Right ventricle myocardium inferior (tissue), 1 donor: ENCODE results near the gene SDHA. TPM values are rescaled to one million over a fixed set of nuclear protein-coding genes. Genes with fewer than 3 reads are reported as not detected.
"Not testable (repeated sequence)": the region's sequence is repeated elsewhere in the genome, so short reads cannot be mapped to it uniquely, and the experiment has no call there.

Source experiments
- ATAC-seq: fragments of 200-7000 bp; cut with Tn5 transposase; one replicate; pipeline ENCODE4 v1.9.1; 2020; ENCODE audit warnings: mild to moderate bottlenecking, moderate library complexity
- DNase-seq: peaks from one replicate; pipeline ENCODE4 v3.0.0; 2021; ENCODE audit errors: missing footprints
- intact Hi-C: fragments of 100-400 bp; cut with DNase I; formaldehyde crosslinking; loops from one replicate; pipeline ENCODE4 v1.11.0; 2022
- total RNA-seq: library from RNA; stranded (reverse); fragmentation: NEBNext Ultra II Directional; extraction: Animal tissue kit (Norgen Biotek cat#: 25700); gene quantifications from one replicate; pipeline ENCODE4 v1.2.1, GENCODE V29; 2021
- donor health status: DM: no; HTN: yes; CAD: no; lungs with severe emphysema.

SDHA gene
- total RNA-seq, 1 donor from 2014 or later: 811 TPM

DNA sequence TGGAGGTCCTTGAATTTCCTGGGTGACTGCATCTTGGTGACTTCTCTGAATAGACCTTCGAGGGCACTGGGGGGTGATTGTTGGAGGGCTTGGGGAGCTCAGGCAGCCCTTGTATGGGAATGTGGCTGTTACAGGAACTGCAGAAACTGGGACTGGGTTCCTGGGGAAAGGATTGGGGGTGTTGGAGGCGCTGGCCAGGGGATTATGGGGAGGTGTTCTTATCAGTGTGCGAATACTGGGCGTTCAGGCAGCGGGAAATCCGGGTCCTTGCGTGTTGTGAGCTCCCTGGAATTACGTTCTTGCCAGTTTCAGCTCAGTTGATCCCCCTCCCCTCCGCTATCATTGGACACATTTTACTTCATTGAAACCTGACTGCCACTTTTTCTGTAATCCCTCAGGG is 55.0 kb downstream of the SDHA start:
- DNase-seq, ATAC-seq, intact Hi-C loops: not testable (repeated sequence)

DNA sequence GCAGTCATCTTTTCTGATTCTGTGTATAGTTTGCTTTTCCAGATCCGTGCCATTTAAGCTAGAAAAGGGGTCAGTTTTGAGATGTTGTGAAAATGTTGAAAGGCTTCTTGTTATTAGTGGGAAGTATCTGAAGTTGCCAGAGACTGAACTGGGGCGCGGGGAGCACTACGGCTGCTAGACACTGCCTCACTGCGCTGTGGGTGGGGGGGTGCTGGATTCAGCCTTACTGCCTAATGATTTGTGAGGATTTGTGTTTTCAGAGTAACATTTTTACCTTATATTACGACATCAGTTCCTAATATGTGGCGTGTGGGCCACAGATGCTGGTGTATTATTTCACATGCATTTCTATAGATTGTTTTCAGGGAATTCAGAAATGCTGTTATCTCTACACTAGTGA is 55.4 kb downstream of the SDHA start:
- DNase-seq, ATAC-seq, intact Hi-C loops: not testable (repeated sequence)

- intact Hi-C loops, ATAC-seq, DNase-seq: not testable (repeated sequence)
Observed at GRCh38 chr5:274346-274745, 56.2 kb downstream of the SDHA start.

GRCh38 chr5:278646-279045 is 60.5 kb downstream of the SDHA start:
- no peak for DNase-seq
- ATAC-seq: no peak
- intact Hi-C loops: no loop called here

DNA sequence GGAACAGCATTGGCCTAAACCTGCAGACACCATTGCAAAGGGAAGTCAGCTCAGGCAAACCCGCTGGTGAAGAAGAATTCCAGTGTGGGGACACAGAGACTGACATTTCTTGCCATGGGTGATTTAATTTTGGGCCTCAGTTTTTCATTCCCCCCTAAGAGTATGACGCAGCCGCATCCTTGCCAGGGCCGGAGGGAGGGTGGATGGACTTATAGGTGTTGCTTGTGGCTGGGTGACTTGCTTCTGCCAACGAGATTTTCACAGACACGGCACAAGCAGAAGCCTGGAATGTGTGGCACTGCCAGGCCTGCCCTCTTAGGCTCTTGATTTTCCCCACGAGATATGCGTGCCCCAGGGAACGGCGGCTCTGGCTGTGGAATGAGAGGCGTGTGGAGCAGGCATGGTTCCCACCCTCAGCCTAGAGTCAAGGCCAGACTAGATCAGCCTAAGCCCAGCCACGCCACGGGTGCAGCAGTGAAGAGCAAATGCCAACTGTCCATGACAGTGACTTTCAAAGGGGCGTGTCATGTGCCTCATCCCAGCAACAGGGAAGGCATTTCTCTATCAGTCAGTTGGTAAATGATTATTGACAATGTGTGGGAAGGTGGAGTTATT is 61.0 kb downstream of the SDHA start:
- DNase-seq, ATAC-seq, intact Hi-C loops: not testable (repeated sequence)

GRCh38 chr5:285991-286557 is 68.0 kb downstream of the SDHA start:
- intact Hi-C loops: no loop called here
- DNase-seq (no peak), ATAC-seq (no peak)

GRCh38 chr5:290200-290599 is 72.1 kb downstream of the SDHA start:
- ATAC-seq, intact Hi-C loops, DNase-seq: not testable (repeated sequence)

GRCh38 chr5:291345-291744 is 73.2 kb downstream of the SDHA start:
- DNase-seq, intact Hi-C loops, ATAC-seq: not testable (repeated sequence)

DNA sequence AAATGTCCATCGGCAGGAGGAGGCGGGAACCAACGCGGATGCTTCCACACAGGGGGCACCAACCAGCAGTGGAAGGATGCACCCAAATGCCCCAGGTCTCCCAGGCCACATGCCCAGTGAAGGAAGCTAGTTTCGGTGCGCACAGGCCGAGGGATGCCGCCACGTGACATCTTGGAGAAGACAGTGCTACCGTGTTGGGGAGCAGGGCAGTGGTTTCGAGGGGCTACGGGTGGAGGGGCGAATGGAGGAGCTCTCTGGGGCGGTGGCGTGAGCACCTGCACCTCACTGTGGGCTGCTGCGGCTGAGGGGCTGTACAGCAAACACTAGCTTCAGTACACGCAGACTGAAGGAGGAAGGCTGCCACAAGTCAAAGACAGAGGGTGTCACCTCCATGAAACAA is 76.7 kb downstream of the SDHA start:
- ATAC-seq, DNase-seq, intact Hi-C loops: not testable (repeated sequence)

GRCh38 chr5:296207-296606 is 78.1 kb downstream of the SDHA start:
- intact Hi-C loops, DNase-seq, ATAC-seq: not testable (repeated sequence)

DNA sequence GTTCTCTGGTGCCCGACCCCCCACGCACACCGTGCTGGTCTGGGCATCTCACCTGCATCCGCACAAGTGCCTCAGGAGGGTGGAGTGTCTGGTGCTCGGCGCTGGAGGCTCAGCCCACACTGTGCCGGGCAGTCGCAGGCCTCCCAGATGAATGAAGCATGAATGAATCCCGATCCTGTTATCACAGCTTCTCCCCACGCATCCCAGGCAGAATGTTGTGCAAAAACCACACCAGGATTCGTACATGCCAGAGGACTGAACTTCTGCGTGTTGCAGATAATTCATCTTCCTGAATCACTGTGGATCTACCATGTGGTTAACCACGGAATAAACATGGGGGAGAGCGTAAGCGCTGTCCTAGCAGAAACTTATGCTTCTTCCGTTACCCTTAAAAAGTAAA is 78.8 kb downstream of the SDHA start:
- ATAC-seq, intact Hi-C loops, DNase-seq: not testable (repeated sequence)

DNA sequence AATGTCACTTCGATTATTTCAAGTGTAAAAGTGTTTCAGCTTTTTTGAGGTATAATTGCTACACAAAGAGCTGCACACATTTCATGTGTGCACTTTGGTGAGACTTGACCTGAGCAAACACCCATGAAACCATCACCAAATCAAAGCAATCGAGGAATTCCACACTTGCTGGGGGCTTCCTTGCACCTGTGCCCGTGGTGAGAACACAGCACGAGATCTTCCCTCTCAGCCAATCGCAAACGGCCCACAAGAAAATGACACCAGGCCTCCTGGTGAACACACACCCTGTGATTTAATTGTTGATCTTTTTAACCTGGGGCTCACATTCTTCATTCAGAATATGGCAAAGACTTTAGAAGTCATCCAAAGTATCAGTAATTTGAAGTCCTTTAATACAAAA is 79.3 kb downstream of the SDHA start:
- ATAC-seq, intact Hi-C loops, DNase-seq: not testable (repeated sequence)

GRCh38 chr5:297991-298736 is 80.0 kb downstream of the SDHA start:
- DNase-seq, intact Hi-C loops: not testable (repeated sequence)

DNA sequence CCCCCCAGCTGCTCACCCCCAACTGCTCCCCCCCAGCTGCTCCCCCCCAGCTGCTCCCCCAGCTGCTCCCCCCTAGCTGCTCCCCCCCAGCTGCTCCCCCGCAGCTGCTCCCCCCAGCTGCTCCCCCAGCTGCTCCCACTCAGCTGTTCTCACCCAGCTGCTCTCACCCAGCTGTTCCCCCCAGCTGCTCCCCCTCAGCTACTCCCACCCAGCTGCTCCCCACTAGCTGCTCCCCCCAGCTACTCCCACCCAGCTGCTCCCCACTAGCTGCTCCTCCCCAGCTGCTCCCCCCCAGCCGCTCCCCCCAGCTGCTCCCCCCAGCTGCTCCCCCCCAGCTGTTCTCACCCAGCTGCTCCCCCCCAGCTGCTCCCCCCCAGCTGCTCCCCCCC is 80.6 kb downstream of the SDHA start:
- intact Hi-C loops: no loop called here
- no peak for DNase-seq

More at GRCh38 chr5:297991-298736, 80.0 kb downstream of the SDHA start:
- not testable (repeated sequence) for ATAC-seq

DNA sequence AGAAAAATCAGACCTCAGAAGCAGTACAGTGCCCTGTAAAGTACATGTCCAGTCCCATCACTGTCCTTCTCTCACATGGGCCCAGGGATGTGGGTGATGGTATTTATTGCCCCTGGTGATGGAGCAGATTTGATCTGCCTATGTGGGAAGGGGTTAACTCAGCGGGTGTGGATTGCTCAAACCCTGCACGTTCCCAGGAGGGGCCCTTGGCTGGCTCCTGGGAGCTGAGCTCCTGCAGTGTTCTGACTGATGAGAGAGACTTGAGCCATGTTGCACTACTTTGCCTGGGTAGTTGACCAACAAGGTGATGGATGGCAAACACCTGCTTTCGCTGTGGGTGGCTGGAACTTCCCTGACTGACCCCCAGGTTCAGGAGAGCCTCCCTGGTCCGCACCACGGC is 81.8 kb downstream of the SDHA start:
- peak; percentile 31 for ATAC-seq
- DNase-seq, intact Hi-C loops: not testable (repeated sequence)

More for the DNA sequence above, 80.6 kb downstream of the SDHA start:
- no peak for ATAC-seq

DNA sequence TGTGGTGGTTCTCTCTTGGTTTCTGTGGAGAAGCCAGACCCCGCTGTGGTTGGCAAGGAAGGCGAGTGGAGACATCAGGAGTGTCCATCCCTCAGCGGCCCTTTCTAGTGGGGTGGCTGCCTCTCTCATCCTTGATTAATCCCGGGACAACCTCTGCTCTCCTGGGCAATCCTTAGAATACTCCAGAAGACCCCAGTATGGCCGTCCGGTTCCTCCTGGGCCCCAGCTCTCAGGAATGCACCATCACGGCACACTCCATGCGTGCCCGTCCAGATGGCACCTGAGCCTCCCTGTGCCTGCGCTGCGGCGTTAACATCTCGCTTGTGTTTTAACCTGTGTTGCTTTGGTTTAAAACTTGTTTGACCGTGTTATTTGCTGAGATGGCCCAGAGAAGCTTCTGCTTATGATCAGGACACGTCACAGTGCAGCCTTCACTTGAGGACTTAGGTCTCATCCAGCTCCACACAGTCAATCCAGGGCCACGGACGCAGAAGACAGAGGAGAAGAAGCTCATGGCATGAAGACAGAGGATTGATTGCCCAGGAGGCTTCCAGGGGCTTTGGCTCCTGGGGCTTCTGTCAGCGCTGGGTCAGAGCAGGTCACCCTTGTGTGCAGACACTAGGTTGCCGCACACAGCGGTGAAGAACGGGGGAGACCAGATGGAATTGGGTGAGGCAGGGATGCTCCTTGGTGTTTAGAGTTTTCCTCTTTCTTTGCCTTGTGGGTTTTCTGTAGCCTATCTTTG is 82.7 kb downstream of the SDHA start:
- DNase-seq, ATAC-seq, intact Hi-C loops: not testable (repeated sequence)

DNA sequence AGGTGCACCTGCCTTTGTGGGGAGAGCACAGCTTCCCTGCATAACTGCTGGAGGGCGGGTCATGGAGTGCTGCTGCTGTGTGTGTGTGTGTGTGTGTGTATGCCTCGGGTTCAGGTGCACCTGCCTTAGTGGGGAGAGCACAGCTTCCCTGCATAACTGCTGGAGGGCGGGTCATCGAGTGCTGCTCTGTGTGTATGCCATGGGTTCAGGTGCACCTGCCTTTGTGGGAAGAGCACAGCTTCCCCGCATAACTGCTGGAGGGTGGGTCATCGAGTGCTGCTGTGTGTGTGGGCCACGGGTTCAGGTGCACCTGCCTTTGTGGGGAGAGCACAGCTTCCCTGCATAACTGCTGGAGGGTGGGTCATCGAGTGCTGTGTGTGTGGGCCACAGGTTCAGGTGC is 84.3 kb downstream of the SDHA start:
- DNase-seq, intact Hi-C loops, ATAC-seq: not testable (repeated sequence)

- DNase-seq: no peak
- intact Hi-C loops: no loop called here
- ATAC-seq: no peak
Observed at GRCh38 chr5:302966-303365, 84.8 kb downstream of the SDHA start.

DNA sequence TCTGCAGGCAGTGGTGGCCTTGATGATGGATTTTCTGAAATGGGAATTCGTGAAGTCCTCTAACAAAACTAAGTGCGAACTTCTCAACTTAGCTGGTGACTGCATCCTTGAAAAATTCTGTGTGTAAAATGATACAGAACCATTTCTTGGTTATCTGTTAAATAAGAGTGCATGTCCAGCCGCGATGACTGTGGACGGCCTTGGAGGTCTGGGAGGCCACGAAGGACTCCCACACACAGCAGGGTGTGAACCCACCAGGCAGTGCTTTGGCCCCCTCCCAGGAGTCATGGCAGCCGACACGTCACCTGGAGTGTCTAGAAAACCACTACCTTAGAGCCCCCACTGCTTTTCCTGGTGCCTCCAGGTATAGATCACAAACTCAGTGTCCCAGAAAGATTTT is 85.6 kb downstream of the SDHA start:
- DNase-seq, intact Hi-C loops, ATAC-seq: not testable (repeated sequence)
